Measurements from ENCODE around the gene IQSEC3. TPM values are rescaled to one million over a fixed set of nuclear protein-coding genes. Genes with fewer than 3 reads are reported as not detected.

IQSEC3 gene
- total RNA-seq, 6 donors from 2014 or later = 2.1 to 19.0 (median 8.2) TPM

GRCh38 chr12:108594-108993 is 42.0 kb downstream of the IQSEC3 start:
- Histone ChIP-seq H3K9me3 (no peaks in the 10 kb centered on the region), H3K27me3 (no peaks in the 10 kb centered on the region), H3K4me1 (no peaks in the 10 kb centered on the region), H3K36me3 (no peaks in the 10 kb centered on the region), H3K4me3 (peak overlapping the region in 1 of 4 donors; percentile 25), H3K27ac (no peak overlapping the region)
- WGBS, 2 donors = 59 to 73% methylated on average over 8 to 9 of the region's 9 CpGs
- peak in 1 of 2 donors; percentile 26 for ATAC-seq (ENCODE audit: low FRiP score in 2 of 2)
- no peak for DNase-seq
- TF ChIP-seq EP300 (IDR thresholded peaks at IDR 0.05) (no peak), POLR2A (IDR thresholded peaks at IDR 0.05) (no peak), CTCF (IDR thresholded peaks at IDR 0.05) (no peak), POLR2AphosphoS5 (IDR thresholded peaks at IDR 0.05) (no peak)

GRCh38 chr12:109446-109845 is 42.9 kb downstream of the IQSEC3 start:
- 41 to 60% methylated on average over 6 of the region's 6 CpGs for WGBS, 2 donors
- Histone ChIP-seq H3K9me3 (no peaks in the 10 kb centered on the region), H3K27ac (no peak overlapping the region), H3K4me3 (peak overlapping the region in 1 of 4 donors; percentile 25), H3K27me3 (no peaks in the 10 kb centered on the region), H3K36me3 (no peaks in the 10 kb centered on the region), H3K4me1 (no peaks in the 10 kb centered on the region)
- ATAC-seq (ENCODE audit: low FRiP score in 2 of 2) = no peak
- no peak for TF ChIP-seq POLR2AphosphoS5 (IDR thresholded peaks at IDR 0.05)
- no peak for TF ChIP-seq POLR2A (IDR thresholded peaks at IDR 0.05)
- no peak for TF ChIP-seq EP300 (IDR thresholded peaks at IDR 0.05)
- no peak for TF ChIP-seq CTCF (IDR thresholded peaks at IDR 0.05)
- no peak for DNase-seq

- Histone ChIP-seq H3K27ac (no peak overlapping the region), H3K36me3 (no peaks in the 10 kb centered on the region), H3K27me3 (no peaks in the 10 kb centered on the region), H3K4me1 (no peaks in the 10 kb centered on the region), H3K4me3 (peak overlapping the region in 1 of 4 donors; percentile 25), H3K9me3 (no peaks in the 10 kb centered on the region)
- 46% methylated on average over 3 of the region's 3 CpGs for WGBS, 2 donors
- TF ChIP-seq CTCF (IDR thresholded peaks at IDR 0.05) (no peak), POLR2AphosphoS5 (IDR thresholded peaks at IDR 0.05) (no peak), EP300 (IDR thresholded peaks at IDR 0.05) (no peak), POLR2A (IDR thresholded peaks at IDR 0.05) (no peak)
- no peak for ATAC-seq (ENCODE audit: low FRiP score in 2 of 2)
- DNase-seq = no peak
Observed at GRCh38 chr12:109872-110271, 43.3 kb downstream of the IQSEC3 start.

GRCh38 chr12:111699-112493 is 45.3 kb downstream of the IQSEC3 start:
- peak in 1 of 2 donors; percentile 48 for ATAC-seq (ENCODE audit: low FRiP score in 2 of 2)
- Histone ChIP-seq H3K27ac (peak overlapping the region in 1 of 4 donors; percentile 46), H3K9me3 (no peaks in the 10 kb centered on the region), H3K4me3 (peak overlapping the region in 1 of 4 donors; percentile 25), H3K36me3 (no peaks in the 10 kb centered on the region), H3K4me1 (no peaks in the 10 kb centered on the region), H3K27me3 (no peaks in the 10 kb centered on the region)
- 47 to 50% methylated on average over 8 to 11 of the region's 11 CpGs for WGBS, 2 donors
- DNase-seq = peak in 1 of 2 donors; percentile 33
- TF ChIP-seq POLR2AphosphoS5 (IDR thresholded peaks at IDR 0.05) = no peak
- peak in 1 of 4 donors; percentile 41 for TF ChIP-seq POLR2A (IDR thresholded peaks at IDR 0.05)

GRCh38 chr12:113347-113746 is 46.8 kb downstream of the IQSEC3 start:
- Histone ChIP-seq H3K27ac (no peak overlapping the region), H3K9me3 (no peaks in the 10 kb centered on the region), H3K4me3 (no peak overlapping the region), H3K36me3 (no peaks in the 10 kb centered on the region), H3K4me1 (no peaks in the 10 kb centered on the region), H3K27me3 (no peaks in the 10 kb centered on the region)
- 64 to 71% methylated on average over 4 of the region's 4 CpGs for WGBS, 2 donors
- TF ChIP-seq EP300 (IDR thresholded peaks at IDR 0.05) (no peak), POLR2A (IDR thresholded peaks at IDR 0.05) (no peak), CTCF (IDR thresholded peaks at IDR 0.05) (no peak), POLR2AphosphoS5 (IDR thresholded peaks at IDR 0.05) (no peak)
- DNase-seq (no peak), ATAC-seq (ENCODE audit: low FRiP score in 2 of 2) (no peak)

All from upper lobe of left lung (tissue), 6 donors.